T follicular helper cell (primary cell): Measurements from ENCODE around the gene LIN37.

ENCODE experiments used
- DNase-seq: peaks from one replicate; pipeline ENCODE4 v3.0.0-alpha.2; 2020; ENCODE audit warnings: low read depth

The LIN37 gene

GRCh38 chr19:35775046-35775297 lies 26.6 kb downstream of the LIN37 start:
- no peak for DNase-seq

GRCh38 chr19:35775298-35776101 lies 27.1 kb downstream of the LIN37 start, which contains the start of gene ARHGAP33:
TSS of gene ARHGAP33 (plus strand) at chr19:35775564. CDS start at chr19:35775659, 95 bp downstream.
- peak; percentile 98 for DNase-seq

- no peak for DNase-seq
These were observed 27.9 kb downstream of the LIN37 start for GRCh38 chr19:35776102-35776788.

- no peak for DNase-seq
These were observed 28.9 kb downstream of the LIN37 start for GRCh38 chr19:35777086-35777841.

GRCh38 chr19:35777961-35778360 lies 29.6 kb downstream of the LIN37 start:
- no peak for DNase-seq

GRCh38 chr19:35779033-35779432 lies 30.7 kb downstream of the LIN37 start:
- no peak for DNase-seq

GRCh38 chr19:35780058-35780457 lies 31.7 kb downstream of the LIN37 start:
- no peak for DNase-seq

- no peak for DNase-seq
These were observed 32.3 kb downstream of the LIN37 start for GRCh38 chr19:35780717-35781116.

- DNase-seq = no peak
These were observed 33.3 kb downstream of the LIN37 start for GRCh38 chr19:35781650-35782049.

GRCh38 chr19:35782589-35782988 lies 34.2 kb downstream of the LIN37 start:
- no peak for DNase-seq

- no peak for DNase-seq
These were observed 35.4 kb downstream of the LIN37 start for GRCh38 chr19:35783469-35784434.

GRCh38 chr19:35784503-35785338 lies 36.3 kb downstream of the LIN37 start:
- DNase-seq = no peak

GRCh38 chr19:35785339-35785627 lies 36.9 kb downstream of the LIN37 start:
- no peak for DNase-seq

GRCh38 chr19:35786299-35787160 lies 38.2 kb downstream of the LIN37 start:
- DNase-seq = no peak

- DNase-seq = no peak
These were observed 38.9 kb downstream of the LIN37 start for GRCh38 chr19:35787227-35787799.

GRCh38 chr19:35788205-35788960 lies 40.0 kb downstream of the LIN37 start:
- no peak for DNase-seq

GRCh38 chr19:35789195-35789977 lies 41.0 kb downstream of the LIN37 start:
- no peak for DNase-seq
